Myocyte (in vitro differentiated cells): ENCODE data around the gene FABP7. TPM values are rescaled to one million over a fixed set of nuclear protein-coding genes. Genes with fewer than 3 reads are reported as not detected.

Source experiments
- DNase-seq: peaks from one replicate; pipeline ENCODE4 v3.0.0-alpha.2; 2012; ENCODE audit warnings: low read depth
- total RNA-seq: library from RNA; depleted of rRNA; stranded (reverse); fragments of >200 nt; gene quantifications from 2 replicates; pipeline ENCODE4 v1.2.3, GENCODE V29; 2014

Gene FABP7
- total RNA-seq, 1 donor from 2014 or later: not detected

GRCh38 chr6:122755901-122756300 lies 23.6 kb upstream of the FABP7 start:
- DNase-seq: no peak

GRCh38 chr6:122758927-122759334 lies 20.6 kb upstream of the FABP7 start:
- DNase-seq: no peak

GRCh38 chr6:122760330-122760729 lies 19.2 kb upstream of the FABP7 start:
- no peak for DNase-seq

GRCh38 chr6:122766256-122766655 lies 13.3 kb upstream of the FABP7 start:
- no peak for DNase-seq

GRCh38 chr6:122770835-122771601 lies 8.5 kb upstream of the FABP7 start:
- no peak for DNase-seq

GRCh38 chr6:122772724-122773415 lies 6.6 kb upstream of the FABP7 start:
- DNase-seq: no peak

GRCh38 chr6:122775975-122776374 lies 3.5 kb upstream of the FABP7 start:
- no peak for DNase-seq

- DNase-seq: no peak
These were observed 1.2 kb upstream of the FABP7 start for GRCh38 chr6:122778302-122778701.

GRCh38 chr6:122778985-122779661 lies 393 bp upstream of the FABP7 start:
- no peak for DNase-seq

GRCh38 chr6:122780114-122780513 lies 598 bp downstream of the FABP7 start:
- no peak for DNase-seq

- no peak for DNase-seq
These were observed 2.2 kb downstream of the FABP7 start for GRCh38 chr6:122781716-122782115.

- DNase-seq: no peak
These were observed 3.9 kb downstream of the FABP7 start for GRCh38 chr6:122783401-122783800.

- no peak for DNase-seq
These were observed 6.4 kb downstream of the FABP7 start for GRCh38 chr6:122785891-122786290.

GRCh38 chr6:122787721-122788120 lies 8.2 kb downstream of the FABP7 start:
- no peak for DNase-seq

GRCh38 chr6:122788208-122788607 lies 8.7 kb downstream of the FABP7 start:
- DNase-seq: no peak

- peak; percentile 3 for DNase-seq
These were observed 9.2 kb downstream of the FABP7 start for GRCh38 chr6:122788663-122789181.

- peak; percentile 89 for DNase-seq
These were observed 9.9 kb downstream of the FABP7 start, which contains the start of gene SMPDL3A for GRCh38 chr6:122789182-122790027. SMPDL3A (plus strand) TSS chr6:122789258; CDS start chr6:122789347, 89 bp downstream.

GRCh38 chr6:122790028-122790422 lies 10.5 kb downstream of the FABP7 start:
- DNase-seq: no peak

GRCh38 chr6:122790423-122791309 lies 11.2 kb downstream of the FABP7 start:
- peak; percentile 28 for DNase-seq

- no peak for DNase-seq
These were observed 11.8 kb downstream of the FABP7 start for GRCh38 chr6:122791310-122791679.
